ENCODE results near the gene SNTG2.
"Not testable (repeated sequence)": the region's sequence is repeated elsewhere in the genome, so short reads cannot be mapped to it uniquely, and the experiment has no call there.

SNTG2 gene

GRCh38 chr2:1375794-1376193, 425.1 kb downstream of the SNTG2 start:
- no peak for DNase-seq (ENCODE audit: low read depth in 2 of 2)

GRCh38 chr2:1377473-1377872, 426.8 kb downstream of the SNTG2 start:
- DNase-seq (ENCODE audit: low read depth in 2 of 2), result no peak

GRCh38 chr2:1378456-1379150, 428.0 kb downstream of the SNTG2 start:
- no peak for DNase-seq (ENCODE audit: low read depth in 2 of 2)

GRCh38 chr2:1381644-1382043, 431.0 kb downstream of the SNTG2 start:
- DNase-seq (ENCODE audit: low read depth in 2 of 2), result no peak

- DNase-seq (ENCODE audit: low read depth in 2 of 2), result not testable (repeated sequence)
Observed at GRCh38 chr2:1387954-1388725, 437.5 kb downstream of the SNTG2 start.

GRCh38 chr2:1390118-1390517, 439.5 kb downstream of the SNTG2 start:
- not testable (repeated sequence) for DNase-seq (ENCODE audit: low read depth in 2 of 2)

GRCh38 chr2:1393321-1393720, 442.7 kb downstream of the SNTG2 start:
- no peak for DNase-seq (ENCODE audit: low read depth in 2 of 2)

- no peak for DNase-seq (ENCODE audit: low read depth in 2 of 2)
Observed at GRCh38 chr2:1394709-1395408, 444.2 kb downstream of the SNTG2 start.

- DNase-seq (ENCODE audit: low read depth in 2 of 2), result no peak
Observed at GRCh38 chr2:1397350-1397749, 446.7 kb downstream of the SNTG2 start.

GRCh38 chr2:1398191-1398590, 447.5 kb downstream of the SNTG2 start:
- DNase-seq (ENCODE audit: low read depth in 2 of 2), result no peak

GRCh38 chr2:1400943-1401735, 450.5 kb downstream of the SNTG2 start:
- DNase-seq (ENCODE audit: low read depth in 2 of 2), result no peak

GRCh38 chr2:1402064-1402463, 451.4 kb downstream of the SNTG2 start:
- DNase-seq (ENCODE audit: low read depth in 2 of 2), result no peak

- DNase-seq (ENCODE audit: low read depth in 2 of 2), result no peak
Observed at GRCh38 chr2:1403565-1403964, 452.9 kb downstream of the SNTG2 start.

- no peak for DNase-seq (ENCODE audit: low read depth in 2 of 2)
Observed at GRCh38 chr2:1405124-1405523, 454.5 kb downstream of the SNTG2 start.

- no peak for DNase-seq (ENCODE audit: low read depth in 2 of 2)
Observed at GRCh38 chr2:1405967-1406366, 455.3 kb downstream of the SNTG2 start.

GRCh38 chr2:1406434-1406833, 455.8 kb downstream of the SNTG2 start:
- no peak for DNase-seq (ENCODE audit: low read depth in 2 of 2)

- no peak for DNase-seq (ENCODE audit: low read depth in 2 of 2)
Observed at GRCh38 chr2:1407950-1408675, 457.5 kb downstream of the SNTG2 start.

GRCh38 chr2:1413156-1413710, 462.6 kb downstream of the SNTG2 start, which contains the start of gene TPO:
Gene TPO (plus strand): TSS chr2:1413463. CDS start chr2:1414409, 946 bp downstream.
- no peak for DNase-seq (ENCODE audit: low read depth in 2 of 2)

- DNase-seq (ENCODE audit: low read depth in 2 of 2), result no peak
Observed at GRCh38 chr2:1414121-1414520, 463.5 kb downstream of the SNTG2 start.

GRCh38 chr2:1414901-1415300, 464.3 kb downstream of the SNTG2 start:
- DNase-seq (ENCODE audit: low read depth in 2 of 2), result not testable (repeated sequence)

GRCh38 chr2:1415501-1415900, 464.9 kb downstream of the SNTG2 start:
- no peak for DNase-seq (ENCODE audit: low read depth in 2 of 2)
